GM18511 (cell line): Measurements from ENCODE around the gene KCNK5.

Source experiments
- ATAC-seq: cut with Tn5 transposase; IDR thresholded peaks from one replicate; pipeline ENCODE4 v1.9.1; 2021; ENCODE audit warnings: mild to moderate bottlenecking, moderate library complexity; ENCODE audit not compliant: unreplicated experiment

The KCNK5 gene

GRCh38 chr6:39228992-39229767 is at the start of gene KCNK5:
TSS of gene KCNK5 (minus strand) at chr6:39229475. CDS start at chr6:39229111, 364 bp downstream.
- ATAC-seq: peak; percentile 81

- ATAC-seq: no peak
These were observed 47.2 kb upstream of the KCNK5 start for GRCh38 chr6:39276379-39276995.

- ATAC-seq: no peak
These were observed 45.6 kb upstream of the KCNK5 start for GRCh38 chr6:39274903-39275302.

- no peak for ATAC-seq
These were observed 45.2 kb upstream of the KCNK5 start for GRCh38 chr6:39274471-39274870.

- ATAC-seq: no peak
These were observed 44.1 kb upstream of the KCNK5 start for GRCh38 chr6:39273406-39273821.

- ATAC-seq: no peak
These were observed 40.7 kb upstream of the KCNK5 start for GRCh38 chr6:39269961-39270360.

GRCh38 chr6:39268721-39269120 is 39.4 kb upstream of the KCNK5 start:
- no peak for ATAC-seq

- ATAC-seq: no peak
These were observed 38.9 kb upstream of the KCNK5 start for GRCh38 chr6:39268171-39268570.

GRCh38 chr6:39266782-39267355 is 37.6 kb upstream of the KCNK5 start:
- ATAC-seq: no peak

- ATAC-seq: no peak
These were observed 37.1 kb upstream of the KCNK5 start for GRCh38 chr6:39266375-39266774.

- ATAC-seq: no peak
These were observed 34.2 kb upstream of the KCNK5 start for GRCh38 chr6:39263303-39264037.

- ATAC-seq: no peak
These were observed 32.5 kb upstream of the KCNK5 start for GRCh38 chr6:39261751-39262150.

GRCh38 chr6:39260953-39261352 is 31.7 kb upstream of the KCNK5 start:
- ATAC-seq: no peak

- no peak for ATAC-seq
These were observed 31.2 kb upstream of the KCNK5 start for GRCh38 chr6:39260456-39260855.

GRCh38 chr6:39256294-39256940 is 27.1 kb upstream of the KCNK5 start:
- no peak for ATAC-seq

- no peak for ATAC-seq
These were observed 25.8 kb upstream of the KCNK5 start for GRCh38 chr6:39254999-39255535.

- ATAC-seq: no peak
These were observed 22.1 kb upstream of the KCNK5 start for GRCh38 chr6:39251406-39251805.

GRCh38 chr6:39250507-39250906 is 21.2 kb upstream of the KCNK5 start:
- ATAC-seq: no peak

GRCh38 chr6:39249278-39249677 is 20.0 kb upstream of the KCNK5 start:
- ATAC-seq: no peak

- ATAC-seq: no peak
These were observed 18.5 kb upstream of the KCNK5 start for GRCh38 chr6:39247667-39248194.
